Stimulated activated CD4-positive, alpha-beta T cell treated with anti-CD3 and anti-CD28 coated beads, Interleukin-15, amount 100 ng/mL, for 48 hours (primary cell): Measurements from ENCODE around the gene BAIAP2.
"Not testable (repeated sequence)": the region's sequence is repeated elsewhere in the genome, so short reads cannot be mapped to it uniquely, and the experiment has no call there.

ENCODE experiments used
- DNase-seq, 2 donors: peaks; one replicate each; pipeline ENCODE4 v3.0.0-alpha.2; 2020; ENCODE audit warnings: low read depth in 2 of 2

BAIAP2 gene

GRCh38 chr17:81002013-81002384, 33.0 kb upstream of the BAIAP2 start:
- DNase-seq = no peak

GRCh38 chr17:81002409-81003361, 32.3 kb upstream of the BAIAP2 start:
- DNase-seq = no peak

- no peak for DNase-seq
Measured at GRCh38 chr17:81003711-81004475, 31.1 kb upstream of the BAIAP2 start.

- DNase-seq = no peak
Measured at GRCh38 chr17:81006891-81007290, 28.1 kb upstream of the BAIAP2 start.

GRCh38 chr17:81008140-81008539, 26.8 kb upstream of the BAIAP2 start:
- no peak for DNase-seq

GRCh38 chr17:81009136-81009535, 25.8 kb upstream of the BAIAP2 start:
- no peak for DNase-seq

- DNase-seq = no peak
Measured at GRCh38 chr17:81010935-81011334, 24.0 kb upstream of the BAIAP2 start.

GRCh38 chr17:81011951-81012350, 23.0 kb upstream of the BAIAP2 start:
- no peak for DNase-seq

- no peak for DNase-seq
Measured at GRCh38 chr17:81012574-81013447, 22.1 kb upstream of the BAIAP2 start.

GRCh38 chr17:81013642-81014041, 21.3 kb upstream of the BAIAP2 start:
- no peak for DNase-seq

- DNase-seq = no peak
Measured at GRCh38 chr17:81015136-81015535, 19.8 kb upstream of the BAIAP2 start.

- DNase-seq = no peak
Measured at GRCh38 chr17:81016575-81016974, 18.4 kb upstream of the BAIAP2 start.

GRCh38 chr17:81017330-81017729, 17.6 kb upstream of the BAIAP2 start:
- not testable (repeated sequence) for DNase-seq

- no peak for DNase-seq
Measured at GRCh38 chr17:81018044-81018802, 16.7 kb upstream of the BAIAP2 start.

GRCh38 chr17:81019563-81020442, 15.1 kb upstream of the BAIAP2 start:
- no peak for DNase-seq

- DNase-seq = no peak
Measured at GRCh38 chr17:81020443-81020766, 14.5 kb upstream of the BAIAP2 start.

- DNase-seq = no peak
Measured at GRCh38 chr17:81020767-81021497, 14.0 kb upstream of the BAIAP2 start.

GRCh38 chr17:81021531-81022343, 13.2 kb upstream of the BAIAP2 start:
- DNase-seq = no peak

GRCh38 chr17:81022344-81022676, 12.6 kb upstream of the BAIAP2 start:
- DNase-seq = no peak
